Measurements from ENCODE around the gene SF3B1. TPM values are rescaled to one million over a fixed set of nuclear protein-coding genes. Genes with fewer than 3 reads are reported as not detected.

Gene SF3B1
- total RNA-seq, 4 donors from 2014 or later = 356 to 1,013 (median 641) TPM

DNA sequence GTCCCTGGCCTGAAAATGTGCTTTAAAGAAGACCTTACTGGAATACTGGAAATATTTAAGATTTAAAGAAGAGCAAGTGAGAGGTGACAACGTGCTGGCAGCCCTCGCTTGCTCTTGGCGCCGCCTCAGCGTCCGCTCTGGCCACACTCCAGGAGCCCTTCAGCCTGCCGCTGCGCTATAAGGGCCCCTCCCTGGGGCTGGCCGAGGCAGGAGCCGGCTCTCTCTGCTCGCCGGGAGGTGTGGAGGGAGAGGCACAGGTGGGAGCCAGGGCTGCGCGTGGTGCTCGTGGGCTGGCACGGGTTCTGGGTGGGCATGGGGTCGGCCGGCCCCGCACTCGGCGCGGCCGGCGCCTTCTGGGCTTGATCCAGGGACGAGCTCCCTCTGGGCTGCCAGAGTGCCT, 15.6 kb upstream of the SF3B1 start:
- H3K4me1 ChIP-seq = peaks cover 0 to 11% of the 10 kb centered on the region in 2 donors
- no peaks in the 10 kb centered on the region for H3K27me3 ChIP-seq
- no peak overlapping the region for H3K4me3 ChIP-seq
- TF ChIP-seq, protein P1, sequence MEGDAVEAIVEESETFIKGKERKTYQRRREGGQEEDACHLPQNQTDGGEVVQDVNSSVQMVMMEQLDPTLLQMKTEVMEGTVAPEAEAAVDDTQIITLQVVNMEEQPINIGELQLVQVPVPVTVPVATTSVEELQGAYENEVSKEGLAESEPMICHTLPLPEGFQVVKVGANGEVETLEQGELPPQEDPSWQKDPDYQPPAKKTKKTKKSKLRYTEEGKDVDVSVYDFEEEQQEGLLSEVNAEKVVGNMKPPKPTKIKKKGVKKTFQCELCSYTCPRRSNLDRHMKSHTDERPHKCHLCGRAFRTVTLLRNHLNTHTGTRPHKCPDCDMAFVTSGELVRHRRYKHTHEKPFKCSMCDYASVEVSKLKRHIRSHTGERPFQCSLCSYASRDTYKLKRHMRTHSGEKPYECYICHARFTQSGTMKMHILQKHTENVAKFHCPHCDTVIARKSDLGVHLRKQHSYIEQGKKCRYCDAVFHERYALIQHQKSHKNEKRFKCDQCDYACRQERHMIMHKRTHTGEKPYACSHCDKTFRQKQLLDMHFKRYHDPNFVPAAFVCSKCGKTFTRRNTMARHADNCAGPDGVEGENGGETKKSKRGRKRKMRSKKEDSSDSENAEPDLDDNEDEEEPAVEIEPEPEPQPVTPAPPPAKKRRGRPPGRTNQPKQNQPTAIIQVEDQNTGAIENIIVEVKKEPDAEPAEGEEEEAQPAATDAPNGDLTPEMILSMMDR (IDR thresholded peaks at IDR 0.05) = no peak
- no peak for TF ChIP-seq POLR2A (IDR thresholded peaks at IDR 0.05)
- H3K36me3 ChIP-seq = no peaks in the 10 kb centered on the region
- intact Hi-C loops (cut with DNase I; ENCODE audit: low total_unique reads) = no loop called here
- no peaks in the 10 kb centered on the region for H3K9me3 ChIP-seq
- no peak overlapping the region for H3K27ac ChIP-seq
- DNase-seq = no peak

DNA sequence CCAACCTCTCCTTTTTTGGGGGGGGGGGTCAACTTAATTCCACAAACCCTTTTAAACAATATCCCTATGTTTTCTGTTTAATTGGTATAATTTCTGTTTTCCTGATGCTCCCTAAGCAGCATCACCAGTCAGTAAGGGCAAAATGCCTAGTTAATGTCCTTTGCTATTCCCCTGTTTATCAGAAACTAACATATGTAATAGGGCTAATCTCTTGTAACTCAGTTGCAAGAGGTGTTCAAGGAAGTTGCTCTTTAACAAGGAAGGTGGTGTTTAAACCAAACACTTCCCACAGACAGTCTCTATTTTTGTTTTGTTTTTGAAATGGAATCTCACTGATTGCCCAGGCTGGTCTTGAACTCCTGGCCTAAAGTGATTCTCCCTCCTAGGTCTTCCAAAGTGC, 12.0 kb upstream of the SF3B1 start:
- no peak for TF ChIP-seq POLR2A (IDR thresholded peaks at IDR 0.05)
- TF ChIP-seq, protein P1 (IDR thresholded peaks at IDR 0.05) = no peak
- Histone ChIP-seq H3K36me3 (no peaks in the 10 kb centered on the region), H3K4me3 (no peak overlapping the region), H3K27me3 (no peaks in the 10 kb centered on the region), H3K27ac (no peak overlapping the region), H3K9me3 (no peaks in the 10 kb centered on the region), H3K4me1 (no peaks in the 10 kb centered on the region)
- intact Hi-C loops (cut with DNase I; ENCODE audit: low total_unique reads) = no loop called here
- DNase-seq = no peak

DNA sequence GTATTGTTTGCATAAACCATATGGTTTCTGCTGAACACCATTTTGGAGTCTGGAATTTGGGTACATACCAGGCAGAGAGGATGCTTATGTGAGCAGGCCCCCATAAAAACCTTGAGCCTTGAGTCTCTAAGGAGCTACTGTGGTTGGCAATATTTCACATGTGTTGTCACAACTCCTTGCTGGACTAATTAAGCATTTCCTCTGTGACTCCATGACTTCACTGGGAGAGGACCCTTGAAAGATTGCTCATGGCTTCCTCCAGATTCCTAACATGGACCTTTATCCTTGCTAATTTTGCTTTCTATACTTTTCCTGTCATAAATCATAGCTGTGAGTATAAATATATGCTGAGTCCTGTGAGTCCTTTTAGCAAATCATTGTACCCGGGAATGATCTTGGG, 10.9 kb upstream of the SF3B1 start:
- DNase-seq = no peak
- TF ChIP-seq, protein P1 (IDR thresholded peaks at IDR 0.05) = no peak
- TF ChIP-seq POLR2A (IDR thresholded peaks at IDR 0.05) = no peak
- intact Hi-C loops (cut with DNase I; ENCODE audit: low total_unique reads) = no loop called here
- Histone ChIP-seq H3K27me3 (no peaks in the 10 kb centered on the region), H3K36me3 (no peaks in the 10 kb centered on the region), H3K4me3 (no peak overlapping the region), H3K4me1 (no peaks in the 10 kb centered on the region), H3K9me3 (no peaks in the 10 kb centered on the region), H3K27ac (no peak overlapping the region)

DNA sequence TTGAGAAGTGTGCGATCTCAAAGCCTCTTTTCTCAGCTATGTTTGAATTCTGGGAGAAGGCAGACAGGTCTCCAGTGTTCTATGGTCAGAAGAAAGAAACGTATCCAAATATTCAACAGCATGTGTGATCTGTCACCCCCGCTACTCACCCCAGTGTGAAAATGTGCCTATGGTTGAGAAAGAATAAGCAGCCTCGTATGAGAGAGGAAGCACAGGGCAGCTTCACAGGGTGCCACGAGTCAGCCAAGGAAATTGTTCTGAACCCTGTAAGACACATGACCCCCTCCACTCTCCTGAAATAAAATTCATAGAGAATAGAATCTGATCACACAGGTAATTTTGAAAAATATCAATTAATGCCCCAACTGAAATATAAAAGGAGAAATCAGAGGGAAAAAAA, 8.0 kb upstream of the SF3B1 start:
- TF ChIP-seq POLR2A (IDR thresholded peaks at IDR 0.05) = no peak
- TF ChIP-seq, protein P1 (IDR thresholded peaks at IDR 0.05) = no peak
- H3K27ac ChIP-seq = peak overlapping the region in 1 of 2 donors; percentile 33
- no peaks in the 10 kb centered on the region for H3K4me1 ChIP-seq

DNA sequence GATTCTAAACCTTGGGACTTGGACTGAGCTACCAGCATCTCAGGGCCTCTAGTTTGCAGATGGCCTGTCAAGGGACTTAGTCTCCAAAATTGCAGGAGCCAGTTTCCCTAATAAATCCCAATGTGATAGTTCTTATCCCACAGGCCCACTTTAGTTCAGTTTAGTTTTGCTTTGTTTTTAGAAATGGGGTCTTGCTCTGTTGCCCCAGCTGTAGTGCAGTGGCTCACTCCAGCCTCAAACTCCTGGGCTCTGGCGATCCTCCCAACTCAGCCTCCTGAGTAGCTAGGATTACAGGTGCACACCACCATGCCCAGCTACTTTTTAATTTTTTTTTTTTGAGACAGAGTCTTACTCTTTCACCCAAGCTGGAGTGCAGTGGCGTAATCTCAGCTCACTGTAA, 2.6 kb upstream of the SF3B1 start:
- Histone ChIP-seq H3K27me3 (no peaks in the 10 kb centered on the region), H3K9me3 (no peaks in the 10 kb centered on the region), H3K27ac (no peak overlapping the region), H3K4me3 (no peak overlapping the region), H3K36me3 (no peaks in the 10 kb centered on the region), H3K4me1 (peaks cover 0 to 9% of the 10 kb centered on the region in 2 donors)
- TF ChIP-seq, protein P1 (IDR thresholded peaks at IDR 0.05) = no peak
- TF ChIP-seq POLR2A (IDR thresholded peaks at IDR 0.05) = no peak
- intact Hi-C loops (cut with DNase I; ENCODE audit: low total_unique reads) = loop anchor here (10.0 kb wide), 1 partner anchor 57 kb away; the partner anchor contains the start of gene HSPD1
- no peak for DNase-seq

More for the DNA sequence above, 8.0 kb upstream of the SF3B1 start:
- DNase-seq = no peak
- Histone ChIP-seq H3K9me3 (no peaks in the 10 kb centered on the region), H3K36me3 (no peaks in the 10 kb centered on the region), H3K4me3 (no peak overlapping the region), H3K27me3 (no peaks in the 10 kb centered on the region)
- intact Hi-C loops (cut with DNase I; ENCODE audit: low total_unique reads) = no loop called here
